ENCODE data around the gene ZNF324B.

DNA sequence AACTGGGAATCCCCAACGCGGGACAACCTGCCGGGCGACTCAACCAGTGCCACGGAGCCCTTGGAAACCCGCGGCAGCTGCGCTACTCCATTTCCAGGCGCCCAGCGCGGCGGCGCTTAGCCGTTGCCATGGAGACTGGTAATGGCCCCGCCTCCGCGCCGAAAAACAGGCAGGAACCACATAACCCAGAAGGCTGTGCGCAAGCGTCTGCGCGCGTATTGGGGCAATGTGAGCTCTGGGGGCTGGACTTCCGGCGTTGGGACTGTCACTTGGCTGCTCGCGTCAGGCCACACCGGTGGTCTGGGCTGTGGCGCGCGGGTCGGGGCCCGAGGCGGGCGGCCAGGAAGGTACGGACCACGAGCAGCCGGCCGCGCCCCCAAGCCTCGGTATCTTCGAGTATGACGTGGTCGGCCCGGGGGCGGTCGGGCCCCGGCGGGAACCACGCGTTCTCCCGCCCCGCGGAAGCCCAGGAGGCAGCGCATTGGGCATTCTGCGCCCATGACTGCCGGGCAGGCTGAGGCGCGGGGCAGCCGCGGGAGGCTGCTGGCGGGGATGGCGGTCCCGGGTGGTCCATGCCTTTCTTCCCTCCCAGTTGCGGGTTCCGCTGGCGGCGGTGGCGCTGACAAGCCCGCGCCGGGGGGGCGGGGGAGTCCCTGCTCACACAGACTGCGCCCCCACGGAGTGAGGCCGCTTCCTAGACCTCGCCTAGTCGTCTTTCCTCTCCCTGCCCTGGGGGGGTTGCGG is at the start of gene ZNF324B:
- TF ChIP-seq, protein P1, sequence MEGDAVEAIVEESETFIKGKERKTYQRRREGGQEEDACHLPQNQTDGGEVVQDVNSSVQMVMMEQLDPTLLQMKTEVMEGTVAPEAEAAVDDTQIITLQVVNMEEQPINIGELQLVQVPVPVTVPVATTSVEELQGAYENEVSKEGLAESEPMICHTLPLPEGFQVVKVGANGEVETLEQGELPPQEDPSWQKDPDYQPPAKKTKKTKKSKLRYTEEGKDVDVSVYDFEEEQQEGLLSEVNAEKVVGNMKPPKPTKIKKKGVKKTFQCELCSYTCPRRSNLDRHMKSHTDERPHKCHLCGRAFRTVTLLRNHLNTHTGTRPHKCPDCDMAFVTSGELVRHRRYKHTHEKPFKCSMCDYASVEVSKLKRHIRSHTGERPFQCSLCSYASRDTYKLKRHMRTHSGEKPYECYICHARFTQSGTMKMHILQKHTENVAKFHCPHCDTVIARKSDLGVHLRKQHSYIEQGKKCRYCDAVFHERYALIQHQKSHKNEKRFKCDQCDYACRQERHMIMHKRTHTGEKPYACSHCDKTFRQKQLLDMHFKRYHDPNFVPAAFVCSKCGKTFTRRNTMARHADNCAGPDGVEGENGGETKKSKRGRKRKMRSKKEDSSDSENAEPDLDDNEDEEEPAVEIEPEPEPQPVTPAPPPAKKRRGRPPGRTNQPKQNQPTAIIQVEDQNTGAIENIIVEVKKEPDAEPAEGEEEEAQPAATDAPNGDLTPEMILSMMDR (IDR thresholded peaks at IDR 0.05; ENCODE audit: borderline replicate concordance, extremely low read depth, low read length, poor library complexity, severe bottlenecking) = no peak
- TF ChIP-seq EZH2 (IDR thresholded peaks at IDR 0.05; ENCODE audit: borderline replicate concordance, low read depth, low read length, severe bottlenecking) = no peak

Data from DND-41 (cell line).